K562 (cell line): Measurements from ENCODE around the gene SLC26A8. TPM values are rescaled to one million over a fixed set of nuclear protein-coding genes. Genes with fewer than 3 reads are reported as not detected.

ENCODE experiments used
- ARID2 ChIP-seq: fragments of 450-650 bp; IDR thresholded peaks from 2 replicates; pipeline ENCODE4 v1.6.1; 2017; ENCODE audit warnings: antibody characterized with exemption, mild to moderate bottlenecking
- JUN ChIP-seq, 2 experiments: sonication (generic) in 1 of 2; formaldehyde crosslinking in 1 of 2; IDR thresholded peaks; 2 replicates each; pipeline versions ENCODE4 v1.6.1 to v1.8.0; 2012 to 2022; ENCODE audit warnings: borderline replicate concordance in 2 of 2, mild to moderate bottlenecking in 2 of 2, improper control_type of control experiment in 1 of 2, low read depth in 1 of 2, low read length in 1 of 2, missing genetic modification reagents in 1 of 2
- KLF13 ChIP-seq: fragments of 450-650 bp; IDR thresholded peaks from 2 replicates; pipeline ENCODE4 v1.6.1; 2016; ENCODE audit warnings: missing genetic modification characterization, low read depth, mild to moderate bottlenecking, missing compliant biosample characterization, moderate library complexity, borderline replicate concordance
- MXI1 ChIP-seq: IDR thresholded peaks from 2 replicates; pipeline ENCODE4 v1.6.1; 2011; ENCODE audit warnings: low read depth, mild to moderate bottlenecking, improper control_type of control experiment, low read length
- PTTG1 ChIP-seq: fragments of 450-650 bp; IDR thresholded peaks from 2 replicates; pipeline ENCODE4 v1.6.1; 2016; ENCODE audit warnings: low read depth, mild to moderate bottlenecking, missing genetic modification characterization, missing compliant biosample characterization
- RNF219 ChIP-seq: fragments of 250-450 bp; sonication (Bioruptor Pico); IDR thresholded peaks from 2 replicates; pipeline ENCODE4 v1.5.0; 2022; ENCODE audit warnings: mild to moderate bottlenecking
- SFPQ ChIP-seq: fragments of 200-400 bp; formaldehyde crosslinking; IDR thresholded peaks from 2 replicates; pipeline ENCODE4 v1.6.1; 2017; ENCODE audit warnings: mild to moderate bottlenecking, low read depth, low read length, moderate library complexity
- TCFL5 ChIP-seq: fragments of 250-450 bp; sonication (Bioruptor Pico); conservative IDR thresholded peaks from 2 replicates; pipeline ENCODE4 v1.6.1; 2021; ENCODE audit warnings: mild to moderate bottlenecking, moderate library complexity, matching md5 sums
- ZBTB40 ChIP-seq, 2 experiments: fragments of 450-650 bp in 1 of 2; sonication (generic) in 1 of 2; formaldehyde crosslinking in 1 of 2; IDR thresholded peaks; 2 replicates each; pipeline versions ENCODE4 v1.7.1 to v1.9.0; 2016 to 2022; ENCODE audit warnings: inconsistent platforms in 1 of 2, mild to moderate bottlenecking in 1 of 2, missing genetic modification reagents in 1 of 2
- polyA plus RNA-seq, 8 experiments: library from polyadenylated mRNA; depleted of rRNA in 4 of 8; stranded (reverse) in 5 of 8; unstranded in 3 of 8; fragments of >200 nt; fragmentation: Nextera tagmentation in 2 of 8; fragmentation: Illumina TruSeq in 1 of 8; extraction: Ambion mirVana in 2 of 8; extraction: Trizol in 1 of 8; gene quantifications; 2 replicates each; pipeline versions ENCODE4 v1.2.1 to v1.2.3, GENCODE V29; 2011 to 2014; ENCODE audit warnings: inconsistent platforms in 1 of 8, missing spikeins in 1 of 8
- total RNA-seq, 7 experiments: library from RNA; depleted of rRNA in 6 of 7; stranded (reverse); fragments of >200 nt in 6 of 7; fragmentation: Illumina TruSeq in 2 of 7; extraction: Trizol in 2 of 7; gene quantifications; 2 replicates each; pipeline versions ENCODE4 v1.2.1 to v1.2.3, GENCODE V29; 2011 to 2021; ENCODE audit warnings: low replicate concordance in 1 of 7

Gene SLC26A8
- total and polyA plus RNA-seq, 9 of the 15 experiments (the other 6 are each of a cell fraction or from before 2014, with no cell fraction given) = not detected

- TF ChIP-seq ZBTB40 (IDR thresholded peaks at IDR 0.05) (0 out of 2 replicates have a peak, but pooled peaks have one; percentile 5), ZBTB40 (CRISPR knock-in tag; IDR thresholded peaks at IDR 0.05) (no peak), JUN (IDR thresholded peaks at IDR 0.05; ENCODE audit: borderline replicate concordance, low read depth, low read length) (no peak), JUN (CRISPR knock-in tag; IDR thresholded peaks at IDR 0.05; ENCODE audit: borderline replicate concordance) (no peak), SFPQ (no peak), RNF219 (no peak), KLF13 (tag) (no peak), TCFL5 (no peak), MXI1 (no peak), ARID2 (peak; percentile 25; the same call in 1 of the 2 replicates), PTTG1 (tag) (no peak)
Measured at GRCh38 chr6:36028088-36028876, 3.8 kb upstream of the SLC26A8 start (continued).
